T47D (cell line): ENCODE results near the gene CPTP.

Experiments
- DNase-seq, 2 experiments: peaks; one replicate each; pipeline versions ENCODE4 v3.0.0 to v3.0.0-alpha.2; 2011 to 2012; ENCODE audit warnings: low read depth in 1 of 2, low spot score in 1 of 2
- JUND ChIP-seq: IDR thresholded peaks from 2 replicates; pipeline ENCODE4 v1.6.1; 2012; ENCODE audit warnings: low read depth
- in situ Hi-C: cut with HindIII; loops from 2 replicates; pipeline ENCODE4 v1.10.0; 2016; ENCODE audit warnings: low sequenced_read_pairs, low pct_unique_long_range_greater_than_20kb

The CPTP gene

GRCh38 chr1:1370771-1371300 is 46.2 kb downstream of the CPTP start:
- in situ Hi-C loops = no loop called here
- DNase-seq = no peak
- no peak for TF ChIP-seq JUND

- no peak for DNase-seq
- in situ Hi-C loops = no loop called here
These were observed 46.8 kb downstream of the CPTP start for GRCh38 chr1:1371364-1371745.

GRCh38 chr1:1371746-1372711 is 47.4 kb downstream of the CPTP start:
- DNase-seq = peak in 1 of 2 experiments; percentile 60
- no peak for TF ChIP-seq JUND
- in situ Hi-C loops = no loop called here

More at GRCh38 chr1:1371364-1371745, 46.8 kb downstream of the CPTP start:
- TF ChIP-seq JUND = no peak

GRCh38 chr1:1373051-1373814 is 48.6 kb downstream of the CPTP start:
- TF ChIP-seq JUND = no peak
- no peak for DNase-seq
- in situ Hi-C loops = no loop called here

GRCh38 chr1:1373815-1374588 is 49.4 kb downstream of the CPTP start:
- in situ Hi-C loops = no loop called here
- no peak for DNase-seq
- no peak for TF ChIP-seq JUND

GRCh38 chr1:1374589-1374928 is 50.0 kb downstream of the CPTP start:
- TF ChIP-seq JUND = no peak
- no peak for DNase-seq
- in situ Hi-C loops = no loop called here

GRCh38 chr1:1374929-1375662 is 50.5 kb downstream of the CPTP start, which contains the start of gene AURKAIP1:
Gene AURKAIP1 (minus strand): TSS chr1:1375207. CDS start chr1:1374756, 451 bp downstream.
- in situ Hi-C loops = no loop called here
- DNase-seq = peak; percentile 90 to 99
- TF ChIP-seq JUND = no peak

- in situ Hi-C loops = no loop called here
- TF ChIP-seq JUND = no peak
- no peak for DNase-seq
These were observed 52.1 kb downstream of the CPTP start for GRCh38 chr1:1376551-1377226.

GRCh38 chr1:1377540-1378205 is 53.1 kb downstream of the CPTP start:
- in situ Hi-C loops = no loop called here
- TF ChIP-seq JUND = no peak
- no peak for DNase-seq
